ENCODE results near the gene OPN3.
A peak's percentile ranks its signal among the peaks of the same experiment; 100 is the strongest.

The OPN3 gene

GRCh38 chr1:241557031-241557430 is 83.1 kb downstream of the OPN3 start:
- no peak overlapping the region for H3K4ac ChIP-seq (ENCODE audit: low read depth in 1 of 2, low read length in 2 of 2)
- H4K8ac ChIP-seq (ENCODE audit: low read length): no peak overlapping the region
- H2BK12ac ChIP-seq (ENCODE audit: low read length in 2 of 2): no peak overlapping the region
- no peak overlapping the region for H3K4me3 ChIP-seq (ENCODE audit: insufficient read depth in 1 of 2, low read depth in 1 of 2, low read length in 2 of 2)
- no peaks in the 10 kb centered on the region for H3K36me3 ChIP-seq (ENCODE audit: control insufficient read depth in 1 of 2, insufficient read depth in 2 of 2, low read depth in 1 of 2, low read length in 2 of 2)
- H3K18ac ChIP-seq (ENCODE audit: low read depth in 1 of 2, low read length in 2 of 2): no peak overlapping the region
- H2BK15ac ChIP-seq (ENCODE audit: low read depth, poor library complexity, severe bottlenecking): no peak overlapping the region
- no peak overlapping the region for H2AK5ac ChIP-seq (ENCODE audit: low read length, severe bottlenecking)
- H3K9me3 ChIP-seq (ENCODE audit: control insufficient read depth, low read length): no peaks in the 10 kb centered on the region
- no peak overlapping the region for H2BK5ac ChIP-seq (ENCODE audit: low read depth, low read length, poor library complexity, severe bottlenecking)
- no peak overlapping the region for H2BK120ac ChIP-seq (ENCODE audit: low read depth, low read length)
- H3K27me3 ChIP-seq (ENCODE audit: control insufficient read depth in 1 of 2, insufficient read depth in 1 of 2, low read length in 2 of 2): no peaks in the 10 kb centered on the region
- peak overlapping the region; percentile 100 for H3K27ac ChIP-seq (ENCODE audit: low read length, poor library complexity, severe bottlenecking)
- no peak overlapping the region for H4K91ac ChIP-seq (ENCODE audit: low read length)
- no peak overlapping the region for H3K14ac ChIP-seq (ENCODE audit: low read length in 2 of 2)
- no peak overlapping the region for H2AFZ ChIP-seq (ENCODE audit: low read depth, low read length)
- no peak for DNase-seq
- WGBS: 83% methylated on average over 4 of the region's 5 CpGs
- H3K4me1 ChIP-seq (ENCODE audit: control insufficient read depth, insufficient read depth, low read depth, low read length): peaks cover 1% of the 10 kb centered on the region
- H3K9ac ChIP-seq (ENCODE audit: low read length): no peak overlapping the region
- H3K4me2 ChIP-seq (ENCODE audit: low read length, poor library complexity, severe bottlenecking): no peak overlapping the region
- no peak overlapping the region for H3K23ac ChIP-seq (ENCODE audit: low read length in 2 of 2)
- H3K79me1 ChIP-seq (replicated peaks; ENCODE audit: low read length, poor library complexity, severe bottlenecking): no peaks in the 10 kb centered on the region

- 91% methylated on average over 3 of the region's 3 CpGs for WGBS
- H2BK12ac ChIP-seq (ENCODE audit: low read length in 2 of 2): no peak overlapping the region
- H3K4ac ChIP-seq (ENCODE audit: low read depth in 1 of 2, low read length in 2 of 2): no peak overlapping the region
Observed at GRCh38 chr1:241555526-241555925, 84.6 kb downstream of the OPN3 start.

GRCh38 chr1:241553886-241554592 is 86.1 kb downstream of the OPN3 start:
- H4K8ac ChIP-seq (ENCODE audit: low read length): no peak overlapping the region
- H2BK15ac ChIP-seq (ENCODE audit: low read depth, poor library complexity, severe bottlenecking): no peak overlapping the region
- no peak overlapping the region for H3K4ac ChIP-seq (ENCODE audit: low read depth in 1 of 2, low read length in 2 of 2)
- H2AK5ac ChIP-seq (ENCODE audit: low read length, severe bottlenecking): no peak overlapping the region
- H3K9me3 ChIP-seq (ENCODE audit: control insufficient read depth, low read length): no peaks in the 10 kb centered on the region
- H2BK5ac ChIP-seq (ENCODE audit: low read depth, low read length, poor library complexity, severe bottlenecking): no peak overlapping the region
- no peak overlapping the region for H3K23ac ChIP-seq (ENCODE audit: low read length in 2 of 2)
- no peak overlapping the region for H3K4me3 ChIP-seq (ENCODE audit: insufficient read depth in 1 of 2, low read depth in 1 of 2, low read length in 2 of 2)
- H2BK12ac ChIP-seq (ENCODE audit: low read length in 2 of 2): no peak overlapping the region
- H3K9ac ChIP-seq (ENCODE audit: low read length): no peak overlapping the region
- H3K27me3 ChIP-seq (ENCODE audit: control insufficient read depth in 1 of 2, insufficient read depth in 1 of 2, low read length in 2 of 2): no peaks in the 10 kb centered on the region
- no peak overlapping the region for H3K14ac ChIP-seq (ENCODE audit: low read length in 2 of 2)
- no peaks in the 10 kb centered on the region for H3K36me3 ChIP-seq (ENCODE audit: control insufficient read depth in 1 of 2, insufficient read depth in 2 of 2, low read depth in 1 of 2, low read length in 2 of 2)
- H3K4me1 ChIP-seq (ENCODE audit: control insufficient read depth, insufficient read depth, low read depth, low read length): peaks cover 1% of the 10 kb centered on the region
- no peak overlapping the region for H3K27ac ChIP-seq (ENCODE audit: low read length, poor library complexity, severe bottlenecking)
- no peak overlapping the region for H2AFZ ChIP-seq (ENCODE audit: low read depth, low read length)
- H3K4me2 ChIP-seq (ENCODE audit: low read length, poor library complexity, severe bottlenecking): no peak overlapping the region
- H4K91ac ChIP-seq (ENCODE audit: low read length): no peak overlapping the region
- DNase-seq: no peak
- 88% methylated on average over 7 of the region's 7 CpGs for WGBS
- H3K79me1 ChIP-seq (replicated peaks; ENCODE audit: low read length, poor library complexity, severe bottlenecking): no peaks in the 10 kb centered on the region
- no peak overlapping the region for H3K18ac ChIP-seq (ENCODE audit: low read depth in 1 of 2, low read length in 2 of 2)
- no peak overlapping the region for H2BK120ac ChIP-seq (ENCODE audit: low read depth, low read length)

More at GRCh38 chr1:241555526-241555925, 84.6 kb downstream of the OPN3 start:
- no peak for DNase-seq
- no peaks in the 10 kb centered on the region for H3K9me3 ChIP-seq (ENCODE audit: control insufficient read depth, low read length)
- peaks cover 1% of the 10 kb centered on the region for H3K4me1 ChIP-seq (ENCODE audit: control insufficient read depth, insufficient read depth, low read depth, low read length)
- H2BK120ac ChIP-seq (ENCODE audit: low read depth, low read length): no peak overlapping the region
- H3K4me3 ChIP-seq (ENCODE audit: insufficient read depth in 1 of 2, low read depth in 1 of 2, low read length in 2 of 2): no peak overlapping the region
- no peaks in the 10 kb centered on the region for H3K27me3 ChIP-seq (ENCODE audit: control insufficient read depth in 1 of 2, insufficient read depth in 1 of 2, low read length in 2 of 2)
- H3K4me2 ChIP-seq (ENCODE audit: low read length, poor library complexity, severe bottlenecking): no peak overlapping the region
- H2AK5ac ChIP-seq (ENCODE audit: low read length, severe bottlenecking): peak overlapping the region; percentile 13
- no peaks in the 10 kb centered on the region for H3K36me3 ChIP-seq (ENCODE audit: control insufficient read depth in 1 of 2, insufficient read depth in 2 of 2, low read depth in 1 of 2, low read length in 2 of 2)
- no peak overlapping the region for H2BK5ac ChIP-seq (ENCODE audit: low read depth, low read length, poor library complexity, severe bottlenecking)
- H2BK15ac ChIP-seq (ENCODE audit: low read depth, poor library complexity, severe bottlenecking): no peak overlapping the region
- H2AFZ ChIP-seq (ENCODE audit: low read depth, low read length): no peak overlapping the region
- H3K79me1 ChIP-seq (replicated peaks; ENCODE audit: low read length, poor library complexity, severe bottlenecking): no peaks in the 10 kb centered on the region
- H3K14ac ChIP-seq (ENCODE audit: low read length in 2 of 2): no peak overlapping the region
- no peak overlapping the region for H3K9ac ChIP-seq (ENCODE audit: low read length)
- H3K18ac ChIP-seq (ENCODE audit: low read depth in 1 of 2, low read length in 2 of 2): no peak overlapping the region
- no peak overlapping the region for H3K23ac ChIP-seq (ENCODE audit: low read length in 2 of 2)
- H4K91ac ChIP-seq (ENCODE audit: low read length): no peak overlapping the region
- H3K27ac ChIP-seq (ENCODE audit: low read length, poor library complexity, severe bottlenecking): no peak overlapping the region
- no peak overlapping the region for H4K8ac ChIP-seq (ENCODE audit: low read length)

GRCh38 chr1:241551759-241552638 is 88.2 kb downstream of the OPN3 start:
- no peak overlapping the region for H3K9ac ChIP-seq (ENCODE audit: low read length)
- no peak overlapping the region for H2BK12ac ChIP-seq (ENCODE audit: low read length in 2 of 2)
- H2BK120ac ChIP-seq (ENCODE audit: low read depth, low read length): no peak overlapping the region
- 86% methylated on average over 21 of the region's 22 CpGs for WGBS
- H3K36me3 ChIP-seq (ENCODE audit: control insufficient read depth in 1 of 2, insufficient read depth in 2 of 2, low read depth in 1 of 2, low read length in 2 of 2): no peaks in the 10 kb centered on the region
- H4K91ac ChIP-seq (ENCODE audit: low read length): no peak overlapping the region
- no peaks in the 10 kb centered on the region for H3K9me3 ChIP-seq (ENCODE audit: control insufficient read depth, low read length)
- no peak overlapping the region for H3K18ac ChIP-seq (ENCODE audit: low read depth in 1 of 2, low read length in 2 of 2)
- H2BK15ac ChIP-seq (ENCODE audit: low read depth, poor library complexity, severe bottlenecking): no peak overlapping the region
- H3K27ac ChIP-seq (ENCODE audit: low read length, poor library complexity, severe bottlenecking): no peak overlapping the region
- H3K14ac ChIP-seq (ENCODE audit: low read length in 2 of 2): no peak overlapping the region
- H3K23ac ChIP-seq (ENCODE audit: low read length in 2 of 2): no peak overlapping the region
- H4K8ac ChIP-seq (ENCODE audit: low read length): no peak overlapping the region
- H3K4me1 ChIP-seq (ENCODE audit: control insufficient read depth, insufficient read depth, low read depth, low read length): no peaks in the 10 kb centered on the region
- H2BK5ac ChIP-seq (ENCODE audit: low read depth, low read length, poor library complexity, severe bottlenecking): no peak overlapping the region
- H3K4me2 ChIP-seq (ENCODE audit: low read length, poor library complexity, severe bottlenecking): no peak overlapping the region
- no peak for DNase-seq
- H2AK5ac ChIP-seq (ENCODE audit: low read length, severe bottlenecking): no peak overlapping the region
- H3K4me3 ChIP-seq (ENCODE audit: insufficient read depth in 1 of 2, low read depth in 1 of 2, low read length in 2 of 2): no peak overlapping the region
- H2AFZ ChIP-seq (ENCODE audit: low read depth, low read length): no peak overlapping the region
- no peaks in the 10 kb centered on the region for H3K79me1 ChIP-seq (replicated peaks; ENCODE audit: low read length, poor library complexity, severe bottlenecking)
- H3K4ac ChIP-seq (ENCODE audit: low read depth in 1 of 2, low read length in 2 of 2): no peak overlapping the region
- H3K27me3 ChIP-seq (ENCODE audit: control insufficient read depth in 1 of 2, insufficient read depth in 1 of 2, low read length in 2 of 2): no peaks in the 10 kb centered on the region

Data from mesenchymal stem cell (in vitro differentiated cells and primary cell).